NB4 (cell line): Measurements from ENCODE around the gene SLC49A4.

ENCODE experiments used
- DNase-seq: peaks from one replicate; pipeline ENCODE4 v3.0.0; 2010; ENCODE audit warnings: low read depth
- H3K4me3 ChIP-seq: one replicate; pipeline ENCODE4 v1.5.1; 2011; ENCODE audit warnings: mild to moderate bottlenecking, low read depth, low read length, moderate library complexity
- CTCF ChIP-seq: IDR thresholded peaks from one replicate; pipeline ENCODE4 v1.5.1; 2012; ENCODE audit warnings: low read depth, low read length
- MAX ChIP-seq: IDR thresholded peaks from 2 replicates; pipeline ENCODE4 v1.6.1; 2011; ENCODE audit warnings: low read depth, low read length
- MYC ChIP-seq: IDR thresholded peaks from 2 replicates; pipeline ENCODE4 v1.6.1; 2011; ENCODE audit warnings: low read depth, low read length
- POLR2A ChIP-seq: IDR thresholded peaks from 2 replicates; pipeline ENCODE4 v1.6.1; 2011; ENCODE audit warnings: mild to moderate bottlenecking; ENCODE audit not compliant: insufficient read length; ENCODE audit errors: extremely low read depth

Gene SLC49A4

GRCh38 chr3:122873741-122874515 lies 79.1 kb downstream of the SLC49A4 start:
- no peak for TF ChIP-seq MYC
- no peak for TF ChIP-seq MAX
- no peak for TF ChIP-seq POLR2A
- no peak for TF ChIP-seq CTCF
- no peak for DNase-seq
- no peak overlapping the region for H3K4me3 ChIP-seq

- no peak overlapping the region for H3K4me3 ChIP-seq
- TF ChIP-seq CTCF: no peak
- TF ChIP-seq POLR2A: no peak
- TF ChIP-seq MYC: no peak
- no peak for DNase-seq
Measured at GRCh38 chr3:122875547-122876127, 80.8 kb downstream of the SLC49A4 start.

GRCh38 chr3:122880173-122880572 lies 85.3 kb downstream of the SLC49A4 start:
- DNase-seq: no peak
- TF ChIP-seq POLR2A: no peak
- no peak for TF ChIP-seq MYC
- TF ChIP-seq MAX: no peak
- no peak for TF ChIP-seq CTCF
- H3K4me3 ChIP-seq: no peak overlapping the region

- DNase-seq: no peak
- TF ChIP-seq MAX (no peak), POLR2A (no peak), MYC (no peak), CTCF (no peak)
- no peak overlapping the region for H3K4me3 ChIP-seq
Measured at GRCh38 chr3:122880624-122881023, 85.8 kb downstream of the SLC49A4 start.

- DNase-seq: no peak
- TF ChIP-seq MYC (no peak), CTCF (no peak), MAX (no peak), POLR2A (no peak)
- no peak overlapping the region for H3K4me3 ChIP-seq
Measured at GRCh38 chr3:122882361-122882947, 87.6 kb downstream of the SLC49A4 start.
